Left colon (tissue), 2 donors: ENCODE measurements around the gene C16orf78. TPM values are rescaled to one million over a fixed set of nuclear protein-coding genes. Genes with fewer than 3 reads are reported as not detected.
"Not testable (repeated sequence)": the region's sequence is repeated elsewhere in the genome, so short reads cannot be mapped to it uniquely, and the experiment has no call there.

ENCODE experiments used
- ATAC-seq: fragments of 200-7000 bp; cut with Tn5 transposase; one replicate; pipeline ENCODE4 v1.9.1; 2020; ENCODE audit warnings: mild to moderate bottlenecking, moderate library complexity
- DNase-seq, 2 donors: peaks; one replicate each; pipeline ENCODE4 v3.0.0-alpha.2; 2020
- intact Hi-C, 2 donors: fragments of 100-400 bp; cut with DNase I in 1 of 2; cut with micrococcal nuclease in 1 of 2; formaldehyde crosslinking; loops; one replicate each; pipeline versions ENCODE4 v1.11.2 to v1.14.0; 2022; cut with DNase I, micrococcal nuclease
- total RNA-seq, 2 donors: library from RNA; stranded (reverse); fragmentation: NEBNext Ultra II Directional; extraction: Animal tissue kit (Norgen Biotek cat#: 25700); gene quantifications; one replicate each; pipeline ENCODE4 v1.2.1, GENCODE V29; 2021
- donor health status: DM: no; HTN: no; CAD: no.
- donor health status: DM: yes; HTN: yes; CAD: no.

The C16orf78 gene
- total RNA-seq, 2 donors from 2014 or later, result not detected

DNA sequence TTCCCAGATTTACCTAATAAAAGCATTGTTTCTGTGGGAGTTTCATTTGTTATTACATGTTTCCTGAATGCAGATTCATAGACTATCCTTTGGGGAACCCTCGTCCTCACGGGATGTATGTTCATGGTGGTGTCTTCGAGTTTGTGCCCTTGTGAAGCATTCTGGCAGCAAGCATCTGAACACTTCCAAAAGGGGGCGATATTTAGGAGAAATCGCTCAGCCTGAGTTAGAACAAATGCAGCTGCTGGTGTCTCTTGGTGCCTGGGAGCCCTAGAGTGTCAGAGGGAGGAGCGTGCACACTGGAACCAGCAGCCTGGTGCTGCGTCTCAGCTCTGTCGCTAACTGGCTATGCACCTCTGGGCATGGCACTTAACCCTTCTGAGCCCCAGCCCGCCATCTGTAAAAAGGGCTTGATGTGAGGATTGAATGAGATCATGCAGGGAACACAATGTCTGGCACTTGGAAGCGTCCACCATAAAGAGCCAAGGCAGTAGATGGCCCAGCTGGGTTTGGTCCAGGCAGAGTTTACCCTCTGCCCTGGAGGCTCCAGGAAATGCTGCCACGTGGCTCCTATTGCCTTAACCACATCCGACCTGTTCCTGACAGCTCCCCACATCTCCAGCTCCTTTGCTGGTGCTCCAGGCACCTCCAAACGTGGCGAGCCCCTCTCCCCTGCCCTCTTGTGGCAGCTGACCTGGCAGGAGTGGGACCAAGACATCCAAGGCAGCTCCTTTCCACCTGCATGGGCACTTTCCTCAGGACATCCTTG, 25.0 kb upstream of the C16orf78 start:
- DNase-seq (no peak), ATAC-seq (no peak)
- intact Hi-C loops, result loop anchor here in 1 of 2 donors (5.0 kb wide), 1 partner anchor 661 kb away; no protein-coding TSS in a partner anchor

DNA sequence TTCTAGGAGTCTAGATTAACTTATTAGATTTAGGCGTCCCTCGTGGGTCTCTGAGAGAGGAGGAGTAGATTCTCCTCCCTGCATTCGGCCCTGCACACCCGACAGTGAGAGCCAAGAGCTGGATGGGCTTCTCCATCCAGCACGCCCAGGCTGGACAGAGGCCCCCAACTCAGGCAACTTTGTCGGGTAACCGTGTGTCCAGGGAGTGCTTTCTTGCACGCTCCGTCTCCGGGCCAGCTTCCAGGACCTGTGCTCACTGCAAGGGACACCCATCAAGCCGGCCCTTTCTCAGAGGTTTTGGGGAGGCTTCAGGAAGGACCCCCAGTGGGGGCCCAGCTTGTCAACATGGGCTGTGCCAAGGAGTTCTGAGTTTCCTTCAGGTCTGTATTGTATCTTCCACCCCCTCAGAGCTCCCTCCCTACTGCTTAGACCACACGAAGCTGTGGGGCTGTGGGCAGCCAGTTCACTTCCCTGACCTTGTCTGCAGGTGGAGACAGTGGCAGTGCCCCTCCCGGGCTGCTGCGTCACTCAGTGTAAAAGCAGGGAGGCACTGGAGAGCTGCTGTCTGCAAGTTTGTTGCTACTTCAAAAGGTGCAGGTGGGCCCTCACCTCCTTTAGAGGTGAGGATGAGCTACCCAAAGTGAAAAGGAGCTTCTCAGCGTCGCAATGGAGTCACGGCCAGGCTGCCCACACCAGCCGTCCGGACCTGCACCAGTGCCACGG, 24.0 kb upstream of the C16orf78 start:
- DNase-seq (no peak), ATAC-seq (no peak)
- intact Hi-C loops, result loop anchor here (5.0 kb wide), 1 partner anchor 662 kb away; no protein-coding TSS in a partner anchor

GRCh38 chr16:49350265-49351095, 23.1 kb upstream of the C16orf78 start:
- DNase-seq (peak in 1 of 2 donors; percentile 69), ATAC-seq (peak; percentile 77)
- intact Hi-C loops, result loop anchor here in 1 of 2 donors (5.0 kb wide), 1 partner anchor 663 kb away; no protein-coding TSS in a partner anchor

GRCh38 chr16:49351096-49351487, 22.5 kb upstream of the C16orf78 start:
- intact Hi-C loops, result loop anchor here in 1 of 2 donors (5.0 kb wide), 1 partner anchor 664 kb away; no protein-coding TSS in a partner anchor
- ATAC-seq (no peak), DNase-seq (no peak)

DNA sequence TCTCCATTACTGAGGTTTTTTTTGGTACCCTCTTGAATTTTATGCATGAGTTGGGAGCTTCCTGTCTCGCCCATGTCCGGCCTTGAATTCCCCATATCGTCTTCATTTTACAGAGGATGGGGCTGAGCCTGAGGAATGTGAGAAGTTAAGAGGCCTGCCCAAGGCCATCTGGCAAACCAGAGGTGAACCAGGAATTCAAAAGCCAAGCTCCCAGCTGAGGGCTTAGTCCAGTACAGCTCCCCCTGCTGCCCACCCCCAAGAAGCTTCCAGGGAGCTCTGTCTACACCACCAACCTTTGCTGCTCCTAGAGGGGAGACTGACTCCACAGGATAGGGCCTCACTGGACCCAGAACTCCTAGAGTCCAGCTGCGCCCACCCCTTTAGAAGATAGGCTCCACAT, 20.7 kb upstream of the C16orf78 start:
- ATAC-seq (no peak), DNase-seq (no peak)
- intact Hi-C loops, result loop anchor here in 1 of 2 donors (5.0 kb wide), 1 partner anchor 666 kb away; no protein-coding TSS in a partner anchor

DNA sequence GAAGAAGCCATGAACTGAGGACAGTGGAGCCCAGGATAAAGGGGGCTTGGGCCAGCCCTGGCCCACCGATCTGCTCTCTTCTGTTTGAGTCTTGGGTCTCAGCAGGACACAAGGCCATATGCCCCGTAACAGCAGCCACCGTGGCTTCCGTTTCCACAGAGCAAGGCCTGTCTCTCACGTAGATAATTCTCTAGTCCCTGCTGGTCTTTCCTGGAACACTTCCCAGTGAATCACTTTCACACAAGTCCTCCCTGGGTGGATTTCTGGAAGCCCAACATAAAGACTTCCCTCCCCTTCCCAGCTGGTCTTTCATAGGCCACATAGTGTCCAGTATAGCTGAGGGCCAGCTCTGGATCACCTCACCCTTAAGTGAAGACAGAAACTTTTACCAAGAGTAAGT, 19.9 kb upstream of the C16orf78 start:
- DNase-seq (no peak), ATAC-seq (no peak)
- intact Hi-C loops, result loop anchor here in 1 of 2 donors (5.0 kb wide), 1 partner anchor 666 kb away; no protein-coding TSS in a partner anchor

DNA sequence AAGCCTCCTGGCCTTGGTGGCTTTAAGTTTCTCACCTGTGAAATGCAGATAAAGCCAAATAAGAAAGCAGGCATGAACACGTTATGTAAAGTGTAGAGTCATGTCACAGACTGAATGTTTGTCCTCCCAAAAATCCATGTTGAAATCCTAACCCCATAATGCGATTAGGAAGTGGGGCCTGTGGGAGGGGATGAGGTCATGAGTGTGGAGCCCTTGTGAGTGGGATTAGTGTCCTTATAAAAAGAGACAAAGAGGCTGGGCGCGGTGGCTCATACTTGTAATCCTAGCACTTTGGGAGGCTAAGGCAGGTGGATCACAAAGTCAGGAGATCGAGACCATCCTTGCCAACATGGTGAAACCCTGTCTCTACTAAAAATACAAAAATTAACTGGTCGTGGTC, 19.5 kb upstream of the C16orf78 start:
- ATAC-seq, result no peak
- no peak for DNase-seq
- intact Hi-C loops, result loop anchor here in 1 of 2 donors (5.0 kb wide), 1 partner anchor 667 kb away; no protein-coding TSS in a partner anchor

- ATAC-seq (no peak), DNase-seq (no peak)
- intact Hi-C loops, result loop anchor here in 1 of 2 donors (5.0 kb wide), 1 partner anchor 668 kb away; no protein-coding TSS in a partner anchor
Observed at GRCh38 chr16:49354991-49355390, 18.6 kb upstream of the C16orf78 start.

GRCh38 chr16:49355933-49356665, 17.5 kb upstream of the C16orf78 start:
- peak; percentile 30 for ATAC-seq
- intact Hi-C loops, result no loop called here
- no peak for DNase-seq

GRCh38 chr16:49356728-49357488, 16.7 kb upstream of the C16orf78 start:
- intact Hi-C loops, result no loop called here
- ATAC-seq (peak; percentile 100), DNase-seq (peak; percentile 65 to 71)

- DNase-seq, result no peak
- ATAC-seq, result no peak
- intact Hi-C loops, result no loop called here
Observed at GRCh38 chr16:49359591-49359990, 14.0 kb upstream of the C16orf78 start.

DNA sequence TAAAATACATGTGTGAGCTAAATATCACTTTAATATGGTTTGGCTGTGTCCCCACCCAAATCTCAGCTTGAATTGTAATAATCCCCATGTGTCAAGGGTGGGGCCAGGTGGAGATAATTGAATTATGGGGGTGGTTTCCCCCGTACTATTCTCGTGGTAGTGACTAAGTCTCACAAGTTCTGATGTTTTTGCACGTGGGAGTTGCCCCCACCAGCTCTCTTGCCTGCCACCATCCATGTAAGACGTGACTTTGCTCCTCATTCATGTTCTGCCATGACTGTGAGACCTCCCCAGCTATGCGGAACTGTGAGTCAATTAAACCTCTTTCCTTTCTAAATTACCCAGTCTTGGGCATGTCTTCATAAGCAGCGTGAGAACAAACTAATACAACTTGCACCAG, 11.9 kb upstream of the C16orf78 start:
- intact Hi-C loops, ATAC-seq, DNase-seq: not testable (repeated sequence)

DNA sequence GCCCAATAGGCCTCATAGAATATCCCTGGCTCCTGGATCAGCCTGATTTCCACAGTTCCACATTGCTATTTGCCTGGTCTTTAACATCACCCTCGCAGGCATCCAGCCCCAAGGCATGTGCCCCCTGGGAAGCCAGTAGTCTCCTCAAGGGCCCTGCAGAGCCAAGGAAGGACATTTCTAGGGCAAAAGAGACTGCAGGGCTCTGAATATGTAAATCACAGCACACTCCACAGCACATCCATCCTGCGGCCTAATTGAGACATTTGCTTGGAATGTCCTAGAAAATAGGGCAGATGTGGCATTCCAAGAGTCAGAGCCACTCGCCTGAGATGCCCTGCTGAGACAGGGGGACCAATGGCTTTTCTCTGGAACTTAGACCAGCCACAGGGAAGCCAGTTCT, 11.4 kb upstream of the C16orf78 start:
- intact Hi-C loops, result no loop called here
- DNase-seq, result no peak
- no peak for ATAC-seq

GRCh38 chr16:49365711-49366509, 7.7 kb upstream of the C16orf78 start:
- intact Hi-C loops, result no loop called here
- ATAC-seq (no peak), DNase-seq (no peak)

DNA sequence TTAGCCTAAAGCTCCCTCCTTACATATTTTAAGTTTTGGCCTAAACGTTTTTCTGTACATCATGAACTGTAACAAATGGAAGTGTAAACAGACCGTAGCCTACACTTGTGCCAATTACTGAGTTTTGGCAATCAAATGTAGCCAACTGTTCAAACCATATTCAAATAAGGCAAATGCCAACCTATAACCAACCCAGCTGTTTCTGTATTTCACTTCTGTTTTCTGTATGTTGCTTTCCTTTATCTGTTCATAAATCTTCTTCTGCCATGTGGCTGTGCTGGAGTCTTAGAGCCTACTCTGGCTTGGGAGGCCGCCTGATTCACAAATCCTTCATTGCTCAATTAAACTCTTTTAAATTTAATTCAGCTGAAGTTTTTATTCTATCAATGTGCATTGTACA, 6.9 kb upstream of the C16orf78 start:
- DNase-seq, result no peak
- no peak for ATAC-seq
- intact Hi-C loops, result no loop called here

- intact Hi-C loops, result no loop called here
- DNase-seq (no peak), ATAC-seq (no peak)
Observed at GRCh38 chr16:49369651-49370611, 3.7 kb upstream of the C16orf78 start.
